ENCODE measurements around the gene YPEL2.

Gene YPEL2

DNA sequence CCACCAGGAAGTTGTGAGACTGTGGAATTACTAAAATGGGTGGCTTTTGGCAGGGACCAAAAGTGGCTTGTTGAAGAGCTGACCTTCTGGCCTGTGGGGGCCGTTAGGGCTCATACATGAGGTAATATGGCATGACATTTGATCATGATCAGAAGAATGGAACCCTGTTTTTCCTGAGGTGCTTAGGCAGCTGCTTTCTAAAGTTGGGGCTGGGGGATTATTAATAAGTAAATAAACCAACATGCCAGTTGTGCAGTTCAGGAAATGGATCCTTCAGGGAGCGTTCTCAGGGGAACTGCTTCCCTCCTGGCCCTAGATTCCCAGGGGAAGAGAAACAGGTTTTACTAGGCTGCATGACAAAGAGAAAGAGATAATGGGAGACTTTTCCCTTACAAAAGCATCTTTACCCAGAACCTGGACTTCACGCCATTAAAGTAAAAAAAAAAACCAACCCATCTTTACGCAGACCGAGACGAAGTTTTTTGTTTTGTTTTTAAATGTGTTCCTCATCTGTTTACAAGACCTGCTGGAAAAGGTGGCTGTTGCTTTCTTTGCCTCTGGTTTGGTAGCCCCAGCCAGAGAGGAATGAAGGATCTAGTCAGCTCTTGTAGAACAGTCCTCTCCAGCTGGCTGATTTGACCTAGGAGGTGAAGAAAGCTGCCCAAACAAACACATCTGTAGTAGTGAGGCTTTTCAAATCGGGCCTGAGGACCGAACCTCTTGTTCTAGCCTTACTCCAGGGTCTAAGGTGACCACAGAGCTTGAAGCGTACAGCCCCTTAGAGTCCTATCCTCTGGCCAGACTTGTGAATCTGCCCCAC is 22.7 kb downstream of the YPEL2 start:
- CTCF ChIA-PET: interaction anchor here (1.1 to 2.7 kb wide), 4 partner anchors 15 to 38 kb away, joined by 4 to 12 read pairs (median 4); no protein-coding TSS in a partner anchor

GRCh38 chr17:59355030-59355701 is 23.7 kb downstream of the YPEL2 start:
- Histone ChIP-seq H3K27ac (ENCODE audit: extremely low read depth, low read depth, low read length) (no peak overlapping the region), H3K36me3 (ENCODE audit: control insufficient read depth in 2 of 2, insufficient read depth in 1 of 2, low read length in 2 of 2) (no peaks in the 10 kb centered on the region; a peak in 1 of 3 replicates), H3K4me3 (ENCODE audit: low read depth, low read length) (no peak overlapping the region), H3K9me3 (ENCODE audit: control insufficient read depth, insufficient read depth, low read depth, low read length) (no peaks in the 10 kb centered on the region), H3K4me1 (ENCODE audit: control insufficient read depth, insufficient read depth, low read length) (peaks cover 23% of the 10 kb centered on the region)
- POLR2A ChIA-PET: interaction anchor here (1.6 kb wide), 1 partner anchor 11 kb away, joined by 4 read pairs; no protein-coding TSS in a partner anchor
- CTCF ChIA-PET: interaction anchor here (0.6 to 2.7 kb wide), 5 partner anchors 10 to 1356 kb away, joined by 3 to 12 read pairs (median 4); no protein-coding TSS in a partner anchor
- TF ChIP-seq, protein P1, sequence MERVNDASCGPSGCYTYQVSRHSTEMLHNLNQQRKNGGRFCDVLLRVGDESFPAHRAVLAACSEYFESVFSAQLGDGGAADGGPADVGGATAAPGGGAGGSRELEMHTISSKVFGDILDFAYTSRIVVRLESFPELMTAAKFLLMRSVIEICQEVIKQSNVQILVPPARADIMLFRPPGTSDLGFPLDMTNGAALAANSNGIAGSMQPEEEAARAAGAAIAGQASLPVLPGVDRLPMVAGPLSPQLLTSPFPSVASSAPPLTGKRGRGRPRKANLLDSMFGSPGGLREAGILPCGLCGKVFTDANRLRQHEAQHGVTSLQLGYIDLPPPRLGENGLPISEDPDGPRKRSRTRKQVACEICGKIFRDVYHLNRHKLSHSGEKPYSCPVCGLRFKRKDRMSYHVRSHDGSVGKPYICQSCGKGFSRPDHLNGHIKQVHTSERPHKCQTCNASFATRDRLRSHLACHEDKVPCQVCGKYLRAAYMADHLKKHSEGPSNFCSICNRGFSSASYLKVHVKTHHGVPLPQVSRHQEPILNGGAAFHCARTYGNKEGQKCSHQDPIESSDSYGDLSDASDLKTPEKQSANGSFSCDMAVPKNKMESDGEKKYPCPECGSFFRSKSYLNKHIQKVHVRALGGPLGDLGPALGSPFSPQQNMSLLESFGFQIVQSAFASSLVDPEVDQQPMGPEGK (tag by site-specific recombination; IDR thresholded peaks at IDR 0.05): no peak
- no peak for TF ChIP-seq ZNF558 (tag by site-specific recombination; IDR thresholded peaks at IDR 0.05)
- peak; percentile 48; the same call in 1 of the 2 replicates for TF ChIP-seq ZEB2 (tag by site-specific recombination; IDR thresholded peaks at IDR 0.05)
- peak; percentile 55 for TF ChIP-seq ZNF600 (tag by site-specific recombination; IDR thresholded peaks at IDR 0.05)
- TF ChIP-seq ZNF398 (tag by site-specific recombination; IDR thresholded peaks at IDR 0.05): no peak
- TF ChIP-seq, protein P2, sequence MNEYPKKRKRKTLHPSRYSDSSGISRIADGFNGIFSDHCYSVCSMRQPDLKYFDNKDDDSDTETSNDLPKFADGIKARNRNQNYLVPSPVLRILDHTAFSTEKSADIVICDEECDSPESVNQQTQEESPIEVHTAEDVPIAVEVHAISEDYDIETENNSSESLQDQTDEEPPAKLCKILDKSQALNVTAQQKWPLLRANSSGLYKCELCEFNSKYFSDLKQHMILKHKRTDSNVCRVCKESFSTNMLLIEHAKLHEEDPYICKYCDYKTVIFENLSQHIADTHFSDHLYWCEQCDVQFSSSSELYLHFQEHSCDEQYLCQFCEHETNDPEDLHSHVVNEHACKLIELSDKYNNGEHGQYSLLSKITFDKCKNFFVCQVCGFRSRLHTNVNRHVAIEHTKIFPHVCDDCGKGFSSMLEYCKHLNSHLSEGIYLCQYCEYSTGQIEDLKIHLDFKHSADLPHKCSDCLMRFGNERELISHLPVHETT (tag by site-specific recombination; IDR thresholded peaks at IDR 0.05): 0 out of 2 replicates have a peak, but pooled peaks have one; percentile 56
- peak; percentile 70 for TF ChIP-seq ZNF394 (tag by site-specific recombination; IDR thresholded peaks at IDR 0.05; ENCODE audit: borderline replicate concordance)
- TF ChIP-seq ZNF843 (tag by site-specific recombination; IDR thresholded peaks at IDR 0.05): peak; percentile 58
- TF ChIP-seq ZNF366 (tag by site-specific recombination; conservative IDR thresholded peaks at IDR 0.05): peak; percentile 75
- peak; percentile 95 for TF ChIP-seq OSR2 (tag by site-specific recombination; IDR thresholded peaks at IDR 0.05)
- TF ChIP-seq, protein P3, sequence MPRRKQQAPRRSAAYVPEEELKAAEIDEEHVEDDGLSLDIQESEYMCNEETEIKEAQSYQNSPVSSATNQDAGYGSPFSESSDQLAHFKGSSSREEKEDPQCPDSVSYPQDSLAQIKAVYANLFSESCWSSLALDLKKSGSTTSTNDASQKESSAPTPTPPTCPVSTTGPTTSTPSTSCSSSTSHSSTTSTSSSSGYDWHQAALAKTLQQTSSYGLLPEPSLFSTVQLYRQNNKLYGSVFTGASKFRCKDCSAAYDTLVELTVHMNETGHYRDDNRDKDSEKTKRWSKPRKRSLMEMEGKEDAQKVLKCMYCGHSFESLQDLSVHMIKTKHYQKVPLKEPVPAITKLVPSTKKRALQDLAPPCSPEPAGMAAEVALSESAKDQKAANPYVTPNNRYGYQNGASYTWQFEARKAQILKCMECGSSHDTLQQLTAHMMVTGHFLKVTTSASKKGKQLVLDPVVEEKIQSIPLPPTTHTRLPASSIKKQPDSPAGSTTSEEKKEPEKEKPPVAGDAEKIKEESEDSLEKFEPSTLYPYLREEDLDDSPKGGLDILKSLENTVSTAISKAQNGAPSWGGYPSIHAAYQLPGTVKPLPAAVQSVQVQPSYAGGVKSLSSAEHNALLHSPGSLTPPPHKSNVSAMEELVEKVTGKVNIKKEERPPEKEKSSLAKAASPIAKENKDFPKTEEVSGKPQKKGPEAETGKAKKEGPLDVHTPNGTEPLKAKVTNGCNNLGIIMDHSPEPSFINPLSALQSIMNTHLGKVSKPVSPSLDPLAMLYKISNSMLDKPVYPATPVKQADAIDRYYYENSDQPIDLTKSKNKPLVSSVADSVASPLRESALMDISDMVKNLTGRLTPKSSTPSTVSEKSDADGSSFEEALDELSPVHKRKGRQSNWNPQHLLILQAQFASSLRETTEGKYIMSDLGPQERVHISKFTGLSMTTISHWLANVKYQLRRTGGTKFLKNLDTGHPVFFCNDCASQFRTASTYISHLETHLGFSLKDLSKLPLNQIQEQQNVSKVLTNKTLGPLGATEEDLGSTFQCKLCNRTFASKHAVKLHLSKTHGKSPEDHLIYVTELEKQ (tag by site-specific recombination; IDR thresholded peaks at IDR 0.05; ENCODE audit: borderline replicate concordance): peak; percentile 77; the same call in 1 of the 2 replicates
- peak; percentile 32; the same call in 1 of the 2 replicates for TF ChIP-seq TCF7L2 (IDR thresholded peaks at IDR 0.05; ENCODE audit: borderline replicate concordance, low read depth, low read length)
- TF ChIP-seq, protein P4, sequence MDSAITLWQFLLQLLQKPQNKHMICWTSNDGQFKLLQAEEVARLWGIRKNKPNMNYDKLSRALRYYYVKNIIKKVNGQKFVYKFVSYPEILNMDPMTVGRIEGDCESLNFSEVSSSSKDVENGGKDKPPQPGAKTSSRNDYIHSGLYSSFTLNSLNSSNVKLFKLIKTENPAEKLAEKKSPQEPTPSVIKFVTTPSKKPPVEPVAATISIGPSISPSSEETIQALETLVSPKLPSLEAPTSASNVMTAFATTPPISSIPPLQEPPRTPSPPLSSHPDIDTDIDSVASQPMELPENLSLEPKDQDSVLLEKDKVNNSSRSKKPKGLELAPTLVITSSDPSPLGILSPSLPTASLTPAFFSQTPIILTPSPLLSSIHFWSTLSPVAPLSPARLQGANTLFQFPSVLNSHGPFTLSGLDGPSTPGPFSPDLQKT (IDR thresholded peaks at IDR 0.05; ENCODE audit: borderline replicate concordance, low read depth, low read length): no peak
- peak; percentile 24; the same call in 1 of the 2 replicates for TF ChIP-seq SP2 (tag by site-specific recombination; IDR thresholded peaks at IDR 0.05)
- TF ChIP-seq ZFHX2 (tag by site-specific recombination; conservative IDR thresholded peaks at IDR 0.05): peak; percentile 82

More for the DNA sequence above, 22.7 kb downstream of the YPEL2 start:
- Histone ChIP-seq H3K4me3 (ENCODE audit: low read depth, low read length) (no peak overlapping the region), H3K4me1 (ENCODE audit: control insufficient read depth, insufficient read depth, low read length) (peaks cover 23% of the 10 kb centered on the region), H3K27ac (ENCODE audit: extremely low read depth, low read depth, low read length) (no peak overlapping the region), H3K36me3 (ENCODE audit: control insufficient read depth in 2 of 2, insufficient read depth in 1 of 2, low read length in 2 of 2) (no peaks in the 10 kb centered on the region; a peak in 1 of 3 replicates), H3K9me3 (ENCODE audit: control insufficient read depth, insufficient read depth, low read depth, low read length) (no peaks in the 10 kb centered on the region)
- TF ChIP-seq PRDM6 (tag by site-specific recombination; IDR thresholded peaks at IDR 0.05) (0 out of 2 replicates have a peak, but pooled peaks have one; percentile 16), ZNF48 (tag by site-specific recombination; IDR thresholded peaks at IDR 0.05) (no peak)
- POLR2A ChIA-PET: interaction anchor here (1.6 kb wide), 1 partner anchor 12 kb away, joined by 4 read pairs; no protein-coding TSS in a partner anchor

Data from HEK293 (cell line).